IPS-18a (cell line): ENCODE results near the gene XPA.
A peak's percentile ranks its signal among the peaks of the same experiment; 100 is the strongest.
"Not testable (repeated sequence)": the region's sequence is repeated elsewhere in the genome, so short reads cannot be mapped to it uniquely, and the experiment has no call there.

Experiments
- H3K27ac ChIP-seq: one replicate; pipeline ENCODE4 v1.5.1; 2013; ENCODE audit warnings: low read length
- H3K27me3 ChIP-seq: one replicate; pipeline ENCODE4 v1.6.1; 2013; ENCODE audit warnings: mild to moderate bottlenecking, low read length; ENCODE audit not compliant: control insufficient read depth, insufficient read depth
- H3K36me3 ChIP-seq: one replicate; pipeline ENCODE4 v1.6.1; 2013; ENCODE audit warnings: low read depth, low read length; ENCODE audit not compliant: control insufficient read depth
- H3K4me1 ChIP-seq: one replicate; pipeline ENCODE4 v1.6.1; 2013; ENCODE audit warnings: low read depth, low read length; ENCODE audit not compliant: control insufficient read depth
- H3K4me3 ChIP-seq: one replicate; pipeline ENCODE4 v1.5.1; 2013; ENCODE audit warnings: low read length
- H3K9ac ChIP-seq: one replicate; pipeline ENCODE4 v1.6.1; 2013; ENCODE audit warnings: mild to moderate bottlenecking, low read length, moderate library complexity
- H3K9me3 ChIP-seq: one replicate; pipeline ENCODE4 v1.6.1; 2013; ENCODE audit warnings: low read depth, low read length; ENCODE audit not compliant: control insufficient read depth

The XPA gene

GRCh38 chr9:97696803-97697601 is at the start of gene XPA:
Gene XPA (minus strand): TSS chr9:97697340. CDS start chr9:97697292, 48 bp downstream.
- Histone ChIP-seq H3K36me3 (no peaks in the 10 kb centered on the region), H3K9me3 (no peaks in the 10 kb centered on the region), H3K4me3 (peak within 1 kb of the TSS; percentile 89), H3K27ac (no peak within 1 kb of the TSS), H3K27me3 (peaks cover 33% of the 10 kb centered on the region), H3K9ac (peak within 1 kb of the TSS; percentile 53), H3K4me1 (peaks cover 12% of the 10 kb centered on the region)

GRCh38 chr9:97744710-97745708 is 47.9 kb upstream of the XPA start:
- no peak overlapping the region for H3K9ac ChIP-seq
- no peaks in the 10 kb centered on the region for H3K36me3 ChIP-seq
- no peak overlapping the region for H3K4me3 ChIP-seq
- H3K27ac ChIP-seq, result no peak overlapping the region
- peaks cover 48% of the 10 kb centered on the region for H3K27me3 ChIP-seq
- H3K4me1 ChIP-seq, result peaks cover 7% of the 10 kb centered on the region
- no peaks in the 10 kb centered on the region for H3K9me3 ChIP-seq

- not testable (repeated sequence) for H3K36me3 ChIP-seq, H3K4me1 ChIP-seq, H3K4me3 ChIP-seq, H3K9ac ChIP-seq, H3K27ac ChIP-seq, H3K9me3 ChIP-seq
- H3K27me3 ChIP-seq, result peaks cover 54% of the 10 kb centered on the region
Observed at GRCh38 chr9:97744025-97744424, 46.9 kb upstream of the XPA start.

- H3K36me3 ChIP-seq, result no peaks in the 10 kb centered on the region
- no peak overlapping the region for H3K4me3 ChIP-seq
- H3K27ac ChIP-seq, result no peak overlapping the region
- peaks cover 54% of the 10 kb centered on the region for H3K27me3 ChIP-seq
- peaks cover 7% of the 10 kb centered on the region for H3K4me1 ChIP-seq
- no peaks in the 10 kb centered on the region for H3K9me3 ChIP-seq
- H3K9ac ChIP-seq, result no peak overlapping the region
Observed at GRCh38 chr9:97742545-97742944, 45.4 kb upstream of the XPA start.

GRCh38 chr9:97741947-97742346 is 44.8 kb upstream of the XPA start:
- H3K9me3 ChIP-seq, result no peaks in the 10 kb centered on the region
- peaks cover 7% of the 10 kb centered on the region for H3K4me1 ChIP-seq
- peak overlapping the region; percentile 58 for H3K4me3 ChIP-seq
- H3K27ac ChIP-seq, result no peak overlapping the region
- H3K36me3 ChIP-seq, result no peaks in the 10 kb centered on the region
- no peak overlapping the region for H3K9ac ChIP-seq
- peaks cover 54% of the 10 kb centered on the region for H3K27me3 ChIP-seq

- H3K9me3 ChIP-seq, result no peaks in the 10 kb centered on the region
- H3K9ac ChIP-seq, result peak overlapping the region; percentile 38
- H3K4me3 ChIP-seq, result peak overlapping the region; percentile 58
- no peak overlapping the region for H3K27ac ChIP-seq
- peaks cover 54% of the 10 kb centered on the region for H3K27me3 ChIP-seq
- H3K36me3 ChIP-seq, result no peaks in the 10 kb centered on the region
- peaks cover 7% of the 10 kb centered on the region for H3K4me1 ChIP-seq
Observed at GRCh38 chr9:97740848-97741821, 44.0 kb upstream of the XPA start.

GRCh38 chr9:97737429-97737828 is 40.3 kb upstream of the XPA start:
- Histone ChIP-seq H3K36me3 (no peaks in the 10 kb centered on the region), H3K4me3 (no peak overlapping the region), H3K27ac (no peak overlapping the region), H3K9ac (no peak overlapping the region), H3K4me1 (peaks cover 7% of the 10 kb centered on the region), H3K27me3 (peaks cover 29% of the 10 kb centered on the region), H3K9me3 (no peaks in the 10 kb centered on the region)

GRCh38 chr9:97735070-97735600 is 38.0 kb upstream of the XPA start:
- Histone ChIP-seq H3K27ac (no peak overlapping the region), H3K4me3 (no peak overlapping the region), H3K9me3 (no peaks in the 10 kb centered on the region), H3K27me3 (peaks cover 8% of the 10 kb centered on the region), H3K9ac (no peak overlapping the region), H3K36me3 (no peaks in the 10 kb centered on the region), H3K4me1 (no peaks in the 10 kb centered on the region)

- Histone ChIP-seq H3K9ac (no peak overlapping the region), H3K4me3 (no peak overlapping the region), H3K27ac (no peak overlapping the region), H3K4me1 (no peaks in the 10 kb centered on the region), H3K9me3 (no peaks in the 10 kb centered on the region), H3K36me3 (no peaks in the 10 kb centered on the region), H3K27me3 (no peaks in the 10 kb centered on the region)
Observed at GRCh38 chr9:97726716-97727115, 29.6 kb upstream of the XPA start.

GRCh38 chr9:97723819-97724218 is 26.7 kb upstream of the XPA start:
- Histone ChIP-seq H3K27me3 (no peaks in the 10 kb centered on the region), H3K9ac (no peak overlapping the region), H3K27ac (no peak overlapping the region), H3K4me3 (no peak overlapping the region), H3K4me1 (no peaks in the 10 kb centered on the region), H3K36me3 (no peaks in the 10 kb centered on the region), H3K9me3 (no peaks in the 10 kb centered on the region)
